K562 (cell line): ENCODE data around the gene PYM1. TPM values are rescaled to one million over a fixed set of nuclear protein-coding genes. Genes with fewer than 3 reads are reported as not detected.

Experiments
- ETS2 ChIP-seq: IDR thresholded peaks from 2 replicates; pipeline ENCODE4 v1.6.1; 2016; ENCODE audit warnings: borderline replicate concordance, missing genetic modification characterization, mild to moderate bottlenecking, moderate library complexity, missing compliant biosample characterization; ENCODE audit not compliant: poor library complexity, severe bottlenecking
- MBD2 ChIP-seq: sonication (generic); IDR thresholded peaks from 2 replicates; pipeline ENCODE4 v1.6.1; 2016; ENCODE audit warnings: low read depth, borderline replicate concordance
- NELFE ChIP-seq: IDR thresholded peaks from 2 replicates; pipeline ENCODE4 v1.6.1; 2011; ENCODE audit warnings: mild to moderate bottlenecking; ENCODE audit not compliant: insufficient read depth, insufficient read length
- NR2F6 ChIP-seq: fragments of 450-650 bp; formaldehyde crosslinking; IDR thresholded peaks from 2 replicates; pipeline ENCODE4 v1.4.0; 2020; ENCODE audit warnings: mild to moderate bottlenecking
- PHB2 ChIP-seq: fragments of 450-650 bp; IDR thresholded peaks from 2 replicates; pipeline ENCODE4 v1.6.1; 2017; ENCODE audit warnings: low read depth
- POU5F1 ChIP-seq: fragments of 150-350 bp; IDR thresholded peaks from 2 replicates; pipeline ENCODE4 v1.6.1; 2014; ENCODE audit warnings: borderline replicate concordance, low read length, low read depth, mild to moderate bottlenecking; ENCODE audit not compliant: partially characterized antibody
- THRAP3 ChIP-seq: fragments of 450-650 bp; IDR thresholded peaks from 2 replicates; pipeline ENCODE4 v1.6.1; 2016; ENCODE audit warnings: mild to moderate bottlenecking, inconsistent platforms, borderline replicate concordance
- ZNF311 ChIP-seq: fragments of 250-450 bp; sonication (Bioruptor Pico); IDR thresholded peaks from 2 replicates; pipeline ENCODE4 v1.4.0; 2020; ENCODE audit warnings: mild to moderate bottlenecking, moderate library complexity
- ZNF507 ChIP-seq: conservative IDR thresholded peaks from 2 replicates; pipeline ENCODE4 v1.6.1; 2017; ENCODE audit warnings: missing genetic modification characterization, missing compliant biosample characterization
- polyA plus RNA-seq, 8 experiments: library from polyadenylated mRNA; depleted of rRNA in 4 of 8; stranded (reverse) in 5 of 8; unstranded in 3 of 8; fragments of >200 nt; fragmentation: Nextera tagmentation in 2 of 8; fragmentation: Illumina TruSeq in 1 of 8; extraction: Ambion mirVana in 2 of 8; extraction: Trizol in 1 of 8; gene quantifications; 2 replicates each; pipeline versions ENCODE4 v1.2.1 to v1.2.3, GENCODE V29; 2011 to 2014; ENCODE audit warnings: inconsistent platforms in 1 of 8, missing spikeins in 1 of 8
- total RNA-seq, 7 experiments: library from RNA; depleted of rRNA in 6 of 7; stranded (reverse); fragments of >200 nt in 6 of 7; fragmentation: Illumina TruSeq in 2 of 7; extraction: Trizol in 2 of 7; gene quantifications; 2 replicates each; pipeline versions ENCODE4 v1.2.1 to v1.2.3, GENCODE V29; 2011 to 2021; ENCODE audit warnings: low replicate concordance in 1 of 7
- TF ChIP-seq, protein P1 (sequence below): fragments of 250-450 bp; sonication (Bioruptor Pico); IDR thresholded peaks from 2 replicates; pipeline ENCODE4 v1.8.0; 2022; ENCODE audit warnings: moderate library complexity, mild to moderate bottlenecking, inconsistent platforms
- TF ChIP-seq, protein P2 (sequence below): sonication (generic); formaldehyde crosslinking; IDR thresholded peaks from 2 replicates; pipeline ENCODE4 v1.9.0; 2022; ENCODE audit warnings: mild to moderate bottlenecking, missing genetic modification reagents
- TF ChIP-seq, protein P3 (sequence below): sonication (generic); IDR thresholded peaks from 2 replicates; pipeline ENCODE4 v1.6.1; 2016
- TF ChIP-seq, protein P4 (sequence below), 2 experiments: fragments of 450-650 bp in 1 of 2; sonication (generic) in 1 of 2; formaldehyde crosslinking; conservative IDR thresholded peaks; 2 replicates each; pipeline versions ENCODE4 v1.4.0 to v1.8.1; 2020 to 2022; ENCODE audit warnings: mild to moderate bottlenecking in 1 of 2, missing genetic modification reagents in 1 of 2
- TF ChIP-seq, protein P5 (sequence below): conservative IDR thresholded peaks from 2 replicates; pipeline ENCODE4 v1.6.1; 2011; ENCODE audit warnings: low read depth, mild to moderate bottlenecking, low read length; ENCODE audit not compliant: control insufficient read depth

PYM1 gene
- total and polyA plus RNA-seq, 9 of the 15 experiments (the other 6 are each of a cell fraction or from before 2014, with no cell fraction given): 29.0 to 51.3 (median 34.1) TPM

DNA sequence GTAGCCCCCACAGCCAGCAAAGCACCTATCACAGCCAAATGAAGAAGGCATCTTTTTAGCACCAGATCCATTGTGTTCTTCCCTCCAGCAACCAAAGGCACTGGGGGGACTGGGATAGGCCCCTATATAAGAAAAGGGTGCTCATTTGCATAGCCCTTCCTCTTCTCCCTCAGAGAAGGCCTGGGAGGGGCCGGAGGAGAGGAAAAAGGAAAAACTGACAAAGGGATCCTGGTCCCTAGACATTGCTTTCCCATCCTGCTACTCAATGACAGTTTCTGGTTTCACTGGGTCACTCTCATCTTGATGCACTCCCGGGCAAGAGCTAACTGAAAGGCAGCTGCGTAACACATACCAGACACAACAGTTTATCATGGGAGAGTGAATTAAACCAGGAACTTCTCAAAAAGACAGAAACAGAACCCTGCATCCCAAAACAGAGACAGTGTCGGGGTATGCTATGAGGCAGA, 38.3 kb upstream of the PYM1 start, which contains the start of gene PMEL (continued):
- TF ChIP-seq, protein P1, sequence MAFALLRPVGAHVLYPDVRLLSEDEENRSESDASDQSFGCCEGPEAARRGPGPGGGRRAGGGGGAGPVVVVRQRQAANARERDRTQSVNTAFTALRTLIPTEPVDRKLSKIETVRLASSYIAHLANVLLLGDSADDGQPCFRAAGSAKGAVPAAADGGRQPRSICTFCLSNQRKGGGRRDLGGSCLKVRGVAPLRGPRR (CRISPR knock-in tag): no peak
- TF ChIP-seq, protein P2, sequence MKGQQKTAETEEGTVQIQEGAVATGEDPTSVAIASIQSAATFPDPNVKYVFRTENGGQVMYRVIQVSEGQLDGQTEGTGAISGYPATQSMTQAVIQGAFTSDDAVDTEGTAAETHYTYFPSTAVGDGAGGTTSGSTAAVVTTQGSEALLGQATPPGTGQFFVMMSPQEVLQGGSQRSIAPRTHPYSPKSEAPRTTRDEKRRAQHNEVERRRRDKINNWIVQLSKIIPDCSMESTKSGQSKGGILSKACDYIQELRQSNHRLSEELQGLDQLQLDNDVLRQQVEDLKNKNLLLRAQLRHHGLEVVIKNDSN (CRISPR knock-in tag): no peak
- TF ChIP-seq, protein P3, sequence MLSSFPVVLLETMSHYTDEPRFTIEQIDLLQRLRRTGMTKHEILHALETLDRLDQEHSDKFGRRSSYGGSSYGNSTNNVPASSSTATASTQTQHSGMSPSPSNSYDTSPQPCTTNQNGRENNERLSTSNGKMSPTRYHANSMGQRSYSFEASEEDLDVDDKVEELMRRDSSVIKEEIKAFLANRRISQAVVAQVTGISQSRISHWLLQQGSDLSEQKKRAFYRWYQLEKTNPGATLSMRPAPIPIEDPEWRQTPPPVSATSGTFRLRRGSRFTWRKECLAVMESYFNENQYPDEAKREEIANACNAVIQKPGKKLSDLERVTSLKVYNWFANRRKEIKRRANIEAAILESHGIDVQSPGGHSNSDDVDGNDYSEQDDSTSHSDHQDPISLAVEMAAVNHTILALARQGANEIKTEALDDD: no peak
- TF ChIP-seq NELFE (no peak), PHB2 (no peak), NR2F6 (CRISPR knock-in tag) (no peak), THRAP3 (no peak), MBD2 (no peak), ETS2 (tag) (no peak), ZNF507 (tag) (no peak), POU5F1 (no peak), ZNF311 (CRISPR knock-in tag) (no peak)
- TF ChIP-seq, protein P4, sequence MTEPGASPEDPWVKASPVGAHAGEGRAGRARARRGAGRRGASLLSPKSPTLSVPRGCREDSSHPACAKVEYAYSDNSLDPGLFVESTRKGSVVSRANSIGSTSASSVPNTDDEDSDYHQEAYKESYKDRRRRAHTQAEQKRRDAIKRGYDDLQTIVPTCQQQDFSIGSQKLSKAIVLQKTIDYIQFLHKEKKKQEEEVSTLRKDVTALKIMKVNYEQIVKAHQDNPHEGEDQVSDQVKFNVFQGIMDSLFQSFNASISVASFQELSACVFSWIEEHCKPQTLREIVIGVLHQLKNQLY (CRISPR knock-in tag; conservative IDR thresholded peaks at IDR 0.05): no peak
- TF ChIP-seq, protein P5, sequence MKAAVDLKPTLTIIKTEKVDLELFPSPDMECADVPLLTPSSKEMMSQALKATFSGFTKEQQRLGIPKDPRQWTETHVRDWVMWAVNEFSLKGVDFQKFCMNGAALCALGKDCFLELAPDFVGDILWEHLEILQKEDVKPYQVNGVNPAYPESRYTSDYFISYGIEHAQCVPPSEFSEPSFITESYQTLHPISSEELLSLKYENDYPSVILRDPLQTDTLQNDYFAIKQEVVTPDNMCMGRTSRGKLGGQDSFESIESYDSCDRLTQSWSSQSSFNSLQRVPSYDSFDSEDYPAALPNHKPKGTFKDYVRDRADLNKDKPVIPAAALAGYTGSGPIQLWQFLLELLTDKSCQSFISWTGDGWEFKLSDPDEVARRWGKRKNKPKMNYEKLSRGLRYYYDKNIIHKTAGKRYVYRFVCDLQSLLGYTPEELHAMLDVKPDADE: no peak
